Measurements from ENCODE around the gene PHACTR1. TPM values are rescaled to one million over a fixed set of nuclear protein-coding genes. Genes with fewer than 3 reads are reported as not detected.
A peak's percentile ranks its signal among the peaks of the same experiment; 100 is the strongest.

PHACTR1 gene
- total and polyA plus RNA-seq, 9 of the 15 experiments (the other 6 are each of a cell fraction or from before 2014, with no cell fraction given), result 11.5 to 32.6 (median 22.0) TPM

DNA sequence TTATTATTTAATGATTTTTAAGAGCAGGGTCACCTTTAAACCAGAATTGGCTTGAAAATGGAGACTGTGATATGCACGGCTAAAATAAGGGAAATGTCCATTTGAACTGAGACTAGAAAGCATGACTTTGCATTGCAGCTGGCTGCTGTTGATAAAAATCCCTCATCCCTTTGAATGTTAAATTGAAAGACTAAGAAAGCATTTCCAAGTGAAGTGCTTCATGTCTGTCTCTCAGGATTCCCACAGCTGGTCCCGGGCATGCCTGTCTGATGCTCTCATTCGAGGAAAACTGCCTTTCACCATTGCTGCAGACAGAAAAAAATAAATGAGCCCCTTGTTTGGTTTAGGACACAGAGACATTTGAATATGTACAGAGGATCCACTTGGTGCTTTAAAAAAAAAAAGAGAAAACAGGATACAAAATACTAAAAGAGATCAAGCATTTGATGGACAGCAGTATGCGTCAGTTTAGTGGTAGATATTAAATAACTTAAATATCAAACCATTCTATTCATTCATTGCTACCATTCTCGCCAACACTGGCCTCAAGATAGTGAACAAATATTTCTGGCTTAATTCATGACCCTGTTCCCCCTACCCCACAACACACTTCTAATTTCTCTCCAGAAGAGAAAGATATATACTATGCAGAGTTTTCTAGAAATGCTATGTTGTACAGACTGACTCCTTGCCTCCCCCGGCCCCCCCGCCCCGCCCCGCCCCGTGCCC lies 556.8 kb downstream of the PHACTR1 start (continued):
- TF ChIP-seq RREB1 (CRISPR knock-in tag; IDR thresholded peaks at IDR 0.05) (no peak), KHSRP (IDR thresholded peaks at IDR 0.05) (0 out of 2 replicates have a peak, but pooled peaks have one; percentile 23), POLR3G (IDR thresholded peaks at IDR 0.05; ENCODE audit: extremely low read depth, insufficient read length, insufficient replicate concordance) (no peak), MAFK (IDR thresholded peaks at IDR 0.05; ENCODE audit: low read length) (peak; percentile 69), CREB3 (tag; conservative IDR thresholded peaks at IDR 0.05; ENCODE audit: low read depth) (0 out of 2 replicates have a peak, but pooled peaks have one; percentile 1), ETV6 (IDR thresholded peaks at IDR 0.05; ENCODE audit: borderline replicate concordance in 1 of 2, low read depth in 2 of 2, low read length in 1 of 2) (no peak), ETV6 (CRISPR knock-in tag; IDR thresholded peaks at IDR 0.05; ENCODE audit: borderline replicate concordance) (no peak), XRCC3 (IDR thresholded peaks at IDR 0.05) (no peak), SAP30 (IDR thresholded peaks at IDR 0.05; ENCODE audit: borderline replicate concordance, insufficient read depth, low read depth, low read length, poor library complexity, severe bottlenecking) (no peak), COPS2 (conservative IDR thresholded peaks at IDR 0.05) (no peak), NFATC3 (IDR thresholded peaks at IDR 0.05) (no peak), NCOA2 (IDR thresholded peaks at IDR 0.05; ENCODE audit: partially characterized antibody in 2 of 2) (no peak), CBX8 (IDR thresholded peaks at IDR 0.05; ENCODE audit: borderline replicate concordance, extremely low read depth, low read depth, low read length, poor library complexity, severe bottlenecking) (no peak)
- TF ChIP-seq, protein P1, sequence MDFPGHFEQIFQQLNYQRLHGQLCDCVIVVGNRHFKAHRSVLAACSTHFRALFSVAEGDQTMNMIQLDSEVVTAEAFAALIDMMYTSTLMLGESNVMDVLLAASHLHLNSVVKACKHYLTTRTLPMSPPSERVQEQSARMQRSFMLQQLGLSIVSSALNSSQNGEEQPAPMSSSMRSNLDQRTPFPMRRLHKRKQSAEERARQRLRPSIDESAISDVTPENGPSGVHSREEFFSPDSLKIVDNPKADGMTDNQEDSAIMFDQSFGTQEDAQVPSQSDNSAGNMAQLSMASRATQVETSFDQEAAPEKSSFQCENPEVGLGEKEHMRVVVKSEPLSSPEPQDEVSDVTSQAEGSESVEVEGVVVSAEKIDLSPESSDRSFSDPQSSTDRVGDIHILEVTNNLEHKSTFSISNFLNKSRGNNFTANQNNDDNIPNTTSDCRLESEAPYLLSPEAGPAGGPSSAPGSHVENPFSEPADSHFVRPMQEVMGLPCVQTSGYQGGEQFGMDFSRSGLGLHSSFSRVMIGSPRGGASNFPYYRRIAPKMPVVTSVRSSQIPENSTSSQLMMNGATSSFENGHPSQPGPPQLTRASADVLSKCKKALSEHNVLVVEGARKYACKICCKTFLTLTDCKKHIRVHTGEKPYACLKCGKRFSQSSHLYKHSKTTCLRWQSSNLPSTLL (IDR thresholded peaks at IDR 0.05), result no peak
- TF ChIP-seq, protein P2, sequence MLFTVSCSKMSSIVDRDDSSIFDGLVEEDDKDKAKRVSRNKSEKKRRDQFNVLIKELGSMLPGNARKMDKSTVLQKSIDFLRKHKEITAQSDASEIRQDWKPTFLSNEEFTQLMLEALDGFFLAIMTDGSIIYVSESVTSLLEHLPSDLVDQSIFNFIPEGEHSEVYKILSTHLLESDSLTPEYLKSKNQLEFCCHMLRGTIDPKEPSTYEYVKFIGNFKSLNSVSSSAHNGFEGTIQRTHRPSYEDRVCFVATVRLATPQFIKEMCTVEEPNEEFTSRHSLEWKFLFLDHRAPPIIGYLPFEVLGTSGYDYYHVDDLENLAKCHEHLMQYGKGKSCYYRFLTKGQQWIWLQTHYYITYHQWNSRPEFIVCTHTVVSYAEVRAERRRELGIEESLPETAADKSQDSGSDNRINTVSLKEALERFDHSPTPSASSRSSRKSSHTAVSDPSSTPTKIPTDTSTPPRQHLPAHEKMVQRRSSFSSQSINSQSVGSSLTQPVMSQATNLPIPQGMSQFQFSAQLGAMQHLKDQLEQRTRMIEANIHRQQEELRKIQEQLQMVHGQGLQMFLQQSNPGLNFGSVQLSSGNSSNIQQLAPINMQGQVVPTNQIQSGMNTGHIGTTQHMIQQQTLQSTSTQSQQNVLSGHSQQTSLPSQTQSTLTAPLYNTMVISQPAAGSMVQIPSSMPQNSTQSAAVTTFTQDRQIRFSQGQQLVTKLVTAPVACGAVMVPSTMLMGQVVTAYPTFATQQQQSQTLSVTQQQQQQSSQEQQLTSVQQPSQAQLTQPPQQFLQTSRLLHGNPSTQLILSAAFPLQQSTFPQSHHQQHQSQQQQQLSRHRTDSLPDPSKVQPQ (CRISPR knock-in tag; IDR thresholded peaks at IDR 0.05; ENCODE audit: borderline replicate concordance), result no peak
